Head of caudate nucleus (tissue), 42 donors: ENCODE results near the gene C5orf58.

Experiments used
- DNase-seq, 42 donors: peaks; one replicate each; pipeline versions ENCODE4 v3.0.0 to v3.0.0-alpha.2; 2020 to 2021; ENCODE audit warnings: mixed read lengths in 7 of 42
- intact Hi-C: fragments of 100-400 bp; cut with DNase I; formaldehyde crosslinking; loops from one replicate; pipeline ENCODE4 v1.15.0; 2022

C5orf58 gene

GRCh38 chr5:170232786-170233185, at the start of gene C5orf58:
Gene C5orf58, plus strand, starts transcription at chr5:170232985. Its CDS starts 1,992 bp downstream, at chr5:170234977.
- intact Hi-C loops: no loop called here
- no peak for DNase-seq

GRCh38 chr5:170183816-170184687, 48.7 kb upstream of the C5orf58 start:
- DNase-seq: peak; percentile 31 to 87 (median 70)
- intact Hi-C loops: loop anchor here (2.0 kb wide), 1 partner anchor 87 kb away; no protein-coding TSS in a partner anchor

- intact Hi-C loops: loop anchor here (2.0 to 5.0 kb wide), 2 partner anchors 88 to 487 kb away; no protein-coding TSS in a partner anchor
- no peak for DNase-seq
These were observed 48.0 kb upstream of the C5orf58 start for GRCh38 chr5:170184737-170185136.

- intact Hi-C loops: loop anchor here (5.0 kb wide), 1 partner anchor 489 kb away; no protein-coding TSS in a partner anchor
- DNase-seq: no peak
These were observed 46.6 kb upstream of the C5orf58 start for GRCh38 chr5:170186156-170186555.

GRCh38 chr5:170186856-170187255, 45.9 kb upstream of the C5orf58 start:
- intact Hi-C loops: loop anchor here (5.0 kb wide), 1 partner anchor 490 kb away; no protein-coding TSS in a partner anchor
- DNase-seq: no peak

GRCh38 chr5:170190436-170191134, 42.2 kb upstream of the C5orf58 start:
- no peak for DNase-seq
- intact Hi-C loops: no loop called here

GRCh38 chr5:170192829-170193228, 40.0 kb upstream of the C5orf58 start:
- DNase-seq: no peak

GRCh38 chr5:170195961-170196360, 36.8 kb upstream of the C5orf58 start:
- intact Hi-C loops: no loop called here
- peak in 3 of 42 donors; percentile 9 to 38 (median 14) for DNase-seq

More at GRCh38 chr5:170192829-170193228, 40.0 kb upstream of the C5orf58 start:
- intact Hi-C loops: no loop called here

- DNase-seq: no peak
- intact Hi-C loops: no loop called here
These were observed 31.9 kb upstream of the C5orf58 start for GRCh38 chr5:170200876-170201275.

- intact Hi-C loops: no loop called here
- no peak for DNase-seq
These were observed 31.5 kb upstream of the C5orf58 start for GRCh38 chr5:170201311-170201710.

- intact Hi-C loops: no loop called here
- DNase-seq: no peak
These were observed 30.7 kb upstream of the C5orf58 start for GRCh38 chr5:170202117-170202516.

- DNase-seq: no peak
- intact Hi-C loops: no loop called here
These were observed 28.6 kb upstream of the C5orf58 start for GRCh38 chr5:170204202-170204601.

- DNase-seq: no peak
- intact Hi-C loops: no loop called here
These were observed 26.6 kb upstream of the C5orf58 start for GRCh38 chr5:170206216-170206615.

- intact Hi-C loops: no loop called here
- DNase-seq: no peak
These were observed 25.8 kb upstream of the C5orf58 start for GRCh38 chr5:170206958-170207357.

- no peak for DNase-seq
- intact Hi-C loops: no loop called here
These were observed 21.0 kb upstream of the C5orf58 start for GRCh38 chr5:170211575-170212334.

- peak in 29 of 42 donors; percentile 12 to 82 (median 47) for DNase-seq
- intact Hi-C loops: no loop called here
These were observed 16.4 kb upstream of the C5orf58 start for GRCh38 chr5:170216257-170216864.

- DNase-seq: no peak
- intact Hi-C loops: no loop called here
These were observed 15.0 kb upstream of the C5orf58 start for GRCh38 chr5:170217831-170218230.

- DNase-seq: no peak
- intact Hi-C loops: no loop called here
These were observed 14.1 kb upstream of the C5orf58 start for GRCh38 chr5:170218726-170219125.

GRCh38 chr5:170219615-170220014, 13.2 kb upstream of the C5orf58 start:
- no peak for DNase-seq
- intact Hi-C loops: loop anchor here (5.0 to 10.0 kb wide), 2 partner anchors 203 to 415 kb away; no protein-coding TSS in a partner anchor
